Stimulated activated CD4-positive, alpha-beta T cell treated with anti-CD3 and anti-CD28 coated beads, Interleukin-1b, Interleukin-23, amount 100 ng/mL, for 4 hours (primary cell): Measurements from ENCODE around the gene USH2A.

Experiments
- DNase-seq, 2 donors: peaks; one replicate each; pipeline ENCODE4 v3.0.0-alpha.2; 2020; ENCODE audit warnings: low read depth in 2 of 2

Gene USH2A

DNA sequence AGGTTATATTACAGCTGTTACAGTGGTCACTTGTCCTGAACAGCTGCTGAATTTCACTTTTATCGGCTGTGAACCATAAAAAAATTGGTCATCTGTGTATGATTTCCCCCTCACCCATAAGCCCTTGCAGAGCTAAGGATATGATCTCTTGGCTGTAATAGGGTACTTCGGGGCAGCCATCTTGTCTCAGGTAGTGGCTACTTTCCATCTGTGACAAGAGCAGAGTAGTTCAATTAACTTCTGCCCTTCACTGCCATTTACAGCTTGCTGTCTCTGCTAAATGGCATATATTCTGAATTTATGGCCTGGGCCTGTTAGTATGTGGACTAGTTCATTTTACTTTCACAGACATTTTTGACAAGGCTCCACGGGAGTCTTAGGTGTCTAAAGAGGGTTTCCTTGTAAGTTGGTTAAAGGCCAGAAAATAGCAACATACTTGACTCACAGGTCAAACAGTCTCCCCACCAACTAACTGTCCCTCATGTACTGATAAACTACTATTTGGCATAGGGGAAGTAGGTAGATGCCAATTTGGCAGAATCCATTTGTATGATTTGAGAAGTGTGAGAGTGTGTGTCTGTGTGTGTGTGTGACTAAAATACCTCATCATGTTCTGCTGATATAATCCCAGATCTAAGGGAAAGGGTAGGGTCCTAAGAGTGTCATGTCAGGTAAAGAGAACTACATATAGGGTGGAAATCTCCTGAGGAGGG is 704.5 kb downstream of the USH2A start:
- no peak for DNase-seq

DNA sequence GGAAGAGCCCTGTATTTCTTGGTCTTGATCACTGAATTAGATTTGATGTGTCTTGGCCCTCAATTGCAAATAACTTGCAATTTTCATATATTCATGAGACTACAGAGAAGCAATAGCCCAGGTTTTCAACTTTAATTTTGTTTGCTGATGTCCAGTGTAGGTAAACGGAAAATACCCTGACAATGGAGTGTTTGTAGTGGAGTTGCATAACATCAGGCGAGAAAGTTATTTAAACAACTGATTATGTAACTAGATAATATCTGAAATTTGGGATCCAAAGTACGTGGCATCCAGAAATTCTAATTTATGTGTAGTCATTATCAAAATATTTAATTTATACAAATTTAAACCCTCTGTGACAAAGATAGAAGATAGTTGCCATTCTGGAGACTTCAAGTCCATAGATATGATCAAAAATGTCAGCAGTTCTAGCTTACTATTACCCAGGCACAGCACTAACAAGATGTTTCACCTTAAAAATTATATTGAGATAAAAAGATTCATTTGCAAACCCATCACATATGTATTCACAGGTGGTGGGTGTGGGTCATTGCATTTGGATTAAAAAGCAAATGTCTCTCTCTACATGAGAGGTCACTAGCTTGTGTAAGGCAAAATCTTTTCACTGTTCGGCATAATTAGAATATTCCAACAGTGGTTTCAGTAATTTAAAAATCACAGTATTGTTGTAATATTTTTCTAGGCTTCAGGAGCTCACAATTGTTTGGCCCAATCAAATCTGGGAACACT is 705.4 kb downstream of the USH2A start:
- DNase-seq, result no peak

DNA sequence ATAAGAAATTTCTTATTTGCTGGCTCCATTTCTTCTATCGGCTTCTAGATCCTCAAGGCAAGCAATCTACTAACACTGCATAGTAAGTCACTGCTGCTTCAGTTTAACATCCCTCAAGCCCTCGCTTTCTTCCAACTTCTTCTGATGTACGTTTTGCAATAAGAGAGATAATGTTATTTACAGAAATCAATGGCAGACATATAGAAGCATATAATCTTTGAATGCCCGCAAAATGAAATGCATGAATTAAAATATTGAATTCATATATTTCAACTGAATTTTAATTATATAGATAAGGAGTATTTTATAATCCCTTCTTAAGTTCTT is 712.4 kb downstream of the USH2A start:
- no peak for DNase-seq

DNA sequence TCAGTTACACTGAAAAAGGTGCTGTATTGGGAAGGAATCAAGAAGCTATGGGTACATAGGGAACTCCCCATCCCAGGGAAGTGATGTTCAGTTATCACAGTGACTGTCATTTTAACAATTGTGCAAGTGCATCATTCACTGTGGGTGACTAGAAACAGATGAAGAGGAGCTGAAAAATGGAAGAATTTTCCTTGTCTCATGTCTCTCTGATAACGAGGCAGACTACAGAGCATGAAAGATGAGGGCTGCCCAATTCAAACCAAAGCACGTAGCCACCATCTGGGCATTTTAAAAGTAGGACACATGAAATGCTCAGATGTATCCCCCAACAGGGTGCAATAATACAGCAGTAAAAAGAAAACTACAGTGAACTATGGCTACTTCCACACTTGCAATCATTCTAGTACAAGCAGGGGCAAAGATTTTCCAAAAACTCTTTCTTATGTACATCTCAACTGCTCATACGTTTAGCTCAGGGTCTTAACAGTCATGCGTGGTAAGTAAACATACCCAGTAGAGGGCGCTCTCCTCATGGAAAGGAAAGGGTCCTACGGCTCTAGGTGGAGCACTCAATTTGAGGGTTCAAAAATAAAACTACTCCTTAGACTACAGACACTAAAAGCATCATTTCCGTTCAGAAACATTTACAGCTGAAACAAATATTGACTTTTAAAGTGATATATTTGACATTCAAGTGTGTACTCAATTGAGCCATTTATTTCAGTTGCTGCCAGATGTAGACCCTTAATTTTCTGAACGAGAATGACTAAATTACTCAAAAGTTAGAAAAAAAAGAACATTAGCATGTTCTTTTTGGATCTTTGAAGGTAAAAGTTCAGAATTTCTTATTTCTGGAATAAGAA is 713.0 kb downstream of the USH2A start:
- DNase-seq, result no peak

DNA sequence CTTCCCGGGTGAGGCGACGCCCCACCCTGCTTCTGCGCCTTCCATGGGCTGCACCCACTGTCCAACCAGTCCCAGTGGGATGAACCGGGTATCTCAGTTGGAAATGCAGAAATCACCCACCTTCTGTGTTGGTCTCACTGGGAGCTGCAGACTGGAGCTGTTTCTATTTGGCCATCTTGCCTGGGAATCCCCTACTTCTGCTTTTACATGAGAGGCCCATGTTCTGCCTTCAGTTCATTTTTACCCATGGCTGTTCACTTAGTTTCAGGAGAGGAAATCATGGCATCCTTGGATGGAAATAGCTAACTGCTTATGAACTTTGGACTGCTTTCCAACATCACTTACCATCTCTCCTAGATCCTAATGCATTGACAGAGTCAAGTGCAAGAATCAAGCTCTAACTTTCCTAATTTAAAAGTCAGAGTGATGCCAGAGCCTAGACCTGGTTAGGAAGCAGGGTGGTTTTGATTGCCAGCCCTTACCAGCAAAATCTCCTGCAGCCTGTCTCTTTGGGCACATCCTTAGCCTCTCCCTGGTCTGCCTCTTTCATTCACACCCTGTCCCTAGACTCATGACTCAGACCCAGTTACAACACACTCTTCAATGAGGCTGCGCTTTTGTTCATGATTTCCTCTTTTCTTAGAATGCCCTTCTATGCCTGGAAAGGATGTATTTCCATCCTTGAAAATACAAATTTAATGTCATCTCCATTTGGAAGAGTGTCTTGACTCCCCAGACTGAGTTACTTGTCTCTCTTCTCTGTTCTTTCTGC is 719.0 kb downstream of the USH2A start:
- DNase-seq, result no peak

- DNase-seq, result no peak
Observed at GRCh38 chr1:215682232-215682631, 741.0 kb downstream of the USH2A start.

- no peak for DNase-seq
Observed at GRCh38 chr1:215681041-215681440, 742.2 kb downstream of the USH2A start.

DNA sequence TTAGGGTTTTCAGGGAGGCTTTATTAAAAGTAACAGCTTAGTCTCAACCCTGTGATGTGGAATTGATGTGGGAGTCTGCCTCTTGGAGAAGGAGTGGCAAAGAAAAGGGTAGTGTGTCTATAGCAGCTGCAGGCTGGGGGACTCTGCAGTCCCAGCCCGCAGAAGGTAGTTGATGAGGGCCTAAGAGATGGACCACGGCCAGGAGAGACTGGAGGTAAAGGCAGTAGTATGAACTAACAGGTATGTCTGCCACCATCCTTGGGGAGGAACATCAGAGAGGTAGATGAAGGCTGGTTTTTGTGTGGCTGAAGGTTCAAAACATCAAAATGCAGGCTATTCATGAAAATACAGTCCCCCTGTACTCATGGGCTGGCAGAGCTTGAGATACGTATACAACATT is 744.0 kb downstream of the USH2A start:
- DNase-seq, result no peak

DNA sequence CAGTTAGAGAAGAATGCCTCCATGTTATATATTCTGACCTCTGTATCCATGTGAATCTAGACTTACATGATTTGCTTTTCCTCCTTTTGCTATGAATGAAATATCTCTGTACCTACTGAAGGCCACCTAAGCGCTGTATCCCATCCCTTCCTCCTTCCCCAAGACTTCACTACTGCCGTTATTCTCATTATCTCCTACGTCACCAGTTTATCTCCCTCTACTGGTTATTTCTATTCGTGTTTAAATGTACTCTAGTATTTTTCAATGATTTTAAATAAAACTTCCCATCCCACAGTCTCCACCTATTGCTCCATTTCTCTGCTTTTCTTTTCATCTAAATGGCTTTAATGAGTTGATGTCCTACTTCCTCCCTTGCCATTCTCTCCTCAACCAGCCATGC is 746.1 kb downstream of the USH2A start:
- no peak for DNase-seq

GRCh38 chr1:215673943-215674342 is 749.3 kb downstream of the USH2A start:
- no peak for DNase-seq

DNA sequence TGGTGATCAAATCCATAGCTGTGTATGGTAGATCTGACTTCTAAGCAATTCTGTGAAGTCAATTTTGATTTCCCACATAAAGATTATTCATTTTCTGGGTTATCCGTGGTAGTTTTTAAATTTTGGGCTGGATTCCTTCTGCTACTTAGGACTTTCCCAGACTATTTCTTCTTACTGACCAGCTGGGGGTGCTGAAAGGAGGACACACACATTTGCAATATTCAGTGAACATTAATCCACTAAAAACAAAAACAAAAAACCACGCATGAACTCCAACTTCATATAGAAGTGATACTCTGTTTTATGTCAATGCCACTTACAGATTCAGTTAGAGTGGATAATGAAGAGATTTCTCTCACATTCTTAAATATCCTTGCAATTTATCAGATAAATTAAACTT is 750.8 kb downstream of the USH2A start:
- no peak for DNase-seq

DNA sequence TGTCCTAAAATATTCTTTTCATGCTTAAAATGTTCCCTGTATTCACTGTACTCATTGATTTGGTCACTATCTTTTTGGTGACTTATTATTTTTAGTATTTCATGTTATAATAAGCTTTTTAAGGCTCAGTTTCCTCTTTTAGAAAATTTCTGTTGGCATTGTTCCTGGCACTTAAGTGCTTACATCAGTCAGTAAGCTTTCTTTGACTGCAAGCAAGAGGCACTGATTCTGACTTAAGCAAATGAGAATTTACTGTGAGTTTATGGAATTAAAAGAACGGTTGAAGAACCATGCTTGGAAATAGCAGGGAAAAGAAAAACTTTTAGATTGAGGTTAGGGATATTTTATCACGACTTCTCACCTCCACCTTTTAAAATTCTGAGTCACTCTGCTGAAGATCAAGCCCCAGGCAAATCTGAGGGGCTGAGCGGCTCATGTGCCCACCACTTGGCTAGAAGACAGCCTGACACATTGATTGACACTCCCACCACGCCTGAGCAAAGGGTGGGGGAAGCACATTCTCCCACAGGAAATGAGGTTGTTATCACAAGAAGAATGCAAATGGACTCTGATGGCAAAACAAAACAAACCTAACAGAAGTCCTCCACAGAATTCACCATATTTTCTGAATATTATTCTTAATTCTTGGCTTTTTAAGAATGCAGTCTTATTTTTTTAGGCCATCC is 753.3 kb downstream of the USH2A start:
- DNase-seq, result no peak

- DNase-seq, result no peak
Observed at GRCh38 chr1:215667761-215668160, 755.5 kb downstream of the USH2A start.

DNA sequence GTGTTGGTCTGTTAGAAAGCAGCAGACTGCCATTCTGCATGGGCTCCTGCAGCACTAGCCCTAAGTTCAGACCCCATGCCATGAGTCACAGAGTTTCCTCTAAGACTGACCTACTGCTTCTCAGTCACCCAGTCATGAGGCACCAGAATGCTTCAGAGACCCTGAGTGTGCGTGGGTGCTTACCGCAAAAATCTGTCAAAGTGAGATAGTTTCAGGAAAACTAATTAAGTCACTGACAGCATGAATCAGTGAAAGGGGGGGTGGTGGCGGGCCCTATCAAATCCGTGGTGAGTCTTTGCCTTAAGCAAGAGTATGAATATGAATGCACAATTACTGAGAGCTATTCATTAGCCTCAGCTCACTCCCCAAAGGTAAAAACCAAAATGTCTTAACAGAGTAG is 758.0 kb downstream of the USH2A start:
- DNase-seq, result no peak

- DNase-seq, result no peak
Observed at GRCh38 chr1:215661033-215661432, 762.2 kb downstream of the USH2A start.

DNA sequence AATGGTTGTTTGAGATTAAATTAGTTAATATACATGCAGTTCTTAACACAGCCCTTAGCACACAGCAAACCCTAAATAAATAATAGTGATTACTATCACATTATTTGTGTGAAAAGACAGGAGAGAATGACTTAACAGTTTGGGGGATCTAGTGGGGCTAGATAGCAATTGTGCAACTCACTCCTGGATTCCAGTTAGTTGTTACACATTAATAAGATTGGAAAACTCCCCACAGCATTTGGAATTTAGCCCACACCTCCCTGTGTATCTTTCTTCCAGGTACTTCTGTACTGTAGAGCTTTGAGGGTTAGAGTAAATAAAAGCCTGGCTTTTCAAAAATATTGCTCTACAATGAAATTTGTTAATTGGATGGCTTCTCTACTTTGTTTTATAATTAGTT is 763.0 kb downstream of the USH2A start:
- no peak for DNase-seq

DNA sequence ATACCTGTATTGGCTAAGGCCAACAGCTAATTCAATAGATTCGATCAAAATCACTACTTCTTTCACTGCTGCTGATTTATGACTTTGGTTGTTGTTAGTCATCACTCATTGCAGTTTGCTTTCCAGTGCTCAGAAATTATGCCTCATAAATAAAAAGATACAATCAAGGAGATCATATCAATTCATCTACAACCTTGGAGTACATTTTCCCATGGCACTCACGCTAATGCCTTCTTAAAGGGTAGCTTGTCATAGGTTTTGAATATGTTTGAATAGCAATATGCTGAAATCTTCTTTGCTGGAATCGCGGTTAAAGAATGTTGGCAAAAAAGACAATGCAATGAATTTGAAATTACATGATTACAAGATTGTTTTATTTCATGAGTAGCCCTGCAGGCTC is 766.2 kb downstream of the USH2A start:
- no peak for DNase-seq

DNA sequence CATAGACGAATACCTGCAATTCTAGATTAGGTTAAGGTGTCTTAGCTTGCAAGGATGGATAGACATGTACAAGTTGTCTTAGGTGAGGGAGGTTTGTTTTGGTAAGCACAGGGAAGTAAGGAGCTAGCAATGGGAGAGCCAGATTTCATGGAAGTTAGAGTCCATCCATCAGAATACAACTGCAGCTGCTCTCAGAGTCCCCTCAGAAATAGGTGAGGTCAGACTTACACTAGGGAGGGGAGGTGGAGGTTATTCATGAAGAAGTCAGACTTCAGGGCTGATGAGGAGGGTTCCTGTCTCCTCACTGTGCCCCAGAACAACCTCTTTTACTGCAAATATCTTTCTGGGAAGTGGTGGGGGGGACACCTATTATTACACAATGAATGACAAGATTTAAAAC is 770.9 kb downstream of the USH2A start:
- DNase-seq, result no peak

DNA sequence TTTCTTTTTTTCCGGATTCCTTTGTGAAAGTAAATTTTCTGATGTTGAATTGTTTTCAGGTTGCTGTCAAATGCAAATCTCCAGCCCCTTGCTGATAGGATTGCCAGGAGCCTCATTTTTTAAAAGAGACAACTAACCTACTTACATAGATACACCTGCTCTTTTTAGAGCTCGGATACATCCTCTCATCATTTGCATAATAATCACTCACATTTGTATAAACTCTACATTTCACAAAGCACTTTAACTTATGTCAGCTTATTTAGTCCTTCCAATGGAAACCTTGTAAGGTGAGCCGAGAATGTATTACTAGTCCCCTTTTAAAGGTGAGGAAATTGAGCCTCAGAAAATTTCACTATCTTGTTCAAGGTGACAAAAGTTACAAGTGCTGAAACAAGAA is 771.4 kb downstream of the USH2A start:
- DNase-seq, result no peak

DNA sequence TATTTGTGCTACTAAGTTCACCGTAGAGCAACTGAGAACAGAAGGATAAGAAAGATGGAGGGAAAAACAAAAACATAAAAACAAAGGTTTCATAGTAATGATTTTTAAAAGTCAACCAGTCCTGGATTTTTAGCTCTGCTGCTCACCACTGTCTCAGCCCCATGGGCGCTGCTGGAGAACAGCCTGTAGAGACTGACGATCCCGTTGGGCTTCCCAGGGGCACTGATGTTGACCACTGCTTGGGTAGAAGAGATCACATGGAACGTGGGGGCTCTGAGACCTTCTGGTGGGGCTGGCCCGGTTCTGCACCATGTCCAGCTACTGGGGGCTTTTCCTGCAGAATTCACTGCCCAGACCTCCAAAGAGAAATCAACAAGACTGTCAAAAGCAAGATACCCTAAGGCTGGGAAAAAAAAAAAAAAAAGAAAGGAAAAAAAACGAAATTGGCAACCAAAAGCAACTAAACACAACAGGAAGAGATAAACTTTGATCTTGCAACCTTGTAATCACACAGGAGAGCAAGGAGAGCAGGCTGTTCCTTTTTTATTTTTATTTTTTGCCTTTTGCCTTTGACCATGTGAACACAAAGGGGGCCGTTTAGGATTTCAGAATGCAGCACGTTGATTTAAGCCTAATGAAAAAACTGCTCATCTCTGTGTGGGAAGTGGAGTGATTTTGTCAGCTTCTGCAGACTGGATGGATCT is 772.6 kb downstream of the USH2A start:
- DNase-seq, result no peak

- DNase-seq, result no peak
Observed at GRCh38 chr1:215648957-215649356, 774.3 kb downstream of the USH2A start.
